ENCODE results near the gene GBX2.

DNA sequence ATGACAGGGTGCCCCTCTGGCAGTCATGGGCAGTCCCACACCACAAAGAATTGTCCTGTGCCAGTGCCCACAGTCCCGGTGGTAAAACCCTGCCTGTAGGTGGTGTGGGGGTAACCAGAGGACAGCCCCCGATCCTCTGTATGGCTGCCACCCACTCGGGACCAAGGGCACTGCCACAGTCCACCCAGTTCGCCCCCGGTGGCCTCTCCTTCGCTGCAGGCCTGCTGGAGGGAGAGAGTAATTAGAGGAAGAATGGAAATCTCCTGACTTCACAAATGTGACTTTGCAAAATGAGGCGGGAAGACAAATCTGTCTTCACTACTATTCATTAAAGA is 11.4 kb downstream of the GBX2 start:
- TF ChIP-seq CTCF (IDR thresholded peaks at IDR 0.05), result no peak
- no peak for TF ChIP-seq POLR2A (IDR thresholded peaks at IDR 0.05)

Measured in uterus (tissue), 2 donors.